8988T (cell line): ENCODE measurements around the gene UCN.
"Not testable (repeated sequence)": the region's sequence is repeated elsewhere in the genome, so short reads cannot be mapped to it uniquely, and the experiment has no call there.

Experiments
- DNase-seq: peaks from one replicate; pipeline ENCODE4 v3.0.0; 2011

Gene UCN

GRCh38 chr2:27281855-27282559 lies 26.2 kb downstream of the UCN start, which contains the start of gene TRIM54:
Gene TRIM54, plus strand, starts transcription at chr2:27282429. Its CDS starts 303 bp downstream, at chr2:27282732.
- DNase-seq: no peak

GRCh38 chr2:27281442-27281841 lies 26.8 kb downstream of the UCN start:
- no peak for DNase-seq

GRCh38 chr2:27280826-27281225 lies 27.4 kb downstream of the UCN start:
- DNase-seq: no peak

- no peak for DNase-seq
These were observed 30.2 kb downstream of the UCN start for GRCh38 chr2:27278010-27278409.

GRCh38 chr2:27275211-27276150 lies 32.8 kb downstream of the UCN start, which contains the start of gene DNAJC5G:
Gene DNAJC5G, plus strand, starts transcription at chr2:27275433. Its CDS starts 1,296 bp downstream, at chr2:27276729.
- DNase-seq: no peak

- not testable (repeated sequence) for DNase-seq
These were observed 35.4 kb downstream of the UCN start for GRCh38 chr2:27272537-27273522.

GRCh38 chr2:27271631-27272340 lies 36.5 kb downstream of the UCN start:
- no peak for DNase-seq

- no peak for DNase-seq
These were observed 37.6 kb downstream of the UCN start for GRCh38 chr2:27270670-27271069.

- no peak for DNase-seq
These were observed 38.1 kb downstream of the UCN start for GRCh38 chr2:27270131-27270530.

- DNase-seq: not testable (repeated sequence)
These were observed 39.9 kb downstream of the UCN start for GRCh38 chr2:27268296-27268695.

- no peak for DNase-seq
These were observed 42.7 kb downstream of the UCN start for GRCh38 chr2:27265536-27265870.

- peak; percentile 98 for DNase-seq
These were observed 43.3 kb downstream of the UCN start for GRCh38 chr2:27264753-27265535.

GRCh38 chr2:27264253-27264752 lies 43.9 kb downstream of the UCN start:
- DNase-seq: no peak

- no peak for DNase-seq
These were observed 44.7 kb downstream of the UCN start for GRCh38 chr2:27263287-27264252.

- peak; percentile 97 for DNase-seq
These were observed 45.6 kb downstream of the UCN start, which contains the start of gene SLC30A3 for GRCh38 chr2:27262379-27263286. Gene SLC30A3, minus strand, starts transcription at chr2:27263047. Its CDS starts 141 bp downstream, at chr2:27262906.

GRCh38 chr2:27261926-27262298 lies 46.3 kb downstream of the UCN start:
- DNase-seq: no peak

GRCh38 chr2:27261241-27261925 lies 46.9 kb downstream of the UCN start:
- DNase-seq: no peak

- peak; percentile 6 for DNase-seq
These were observed 50.2 kb downstream of the UCN start for GRCh38 chr2:27258051-27258450.
